Measurements from ENCODE around the gene PDZK1IP1.
A peak's percentile ranks its signal among the peaks of the same experiment; 100 is the strongest.

The PDZK1IP1 gene

DNA sequence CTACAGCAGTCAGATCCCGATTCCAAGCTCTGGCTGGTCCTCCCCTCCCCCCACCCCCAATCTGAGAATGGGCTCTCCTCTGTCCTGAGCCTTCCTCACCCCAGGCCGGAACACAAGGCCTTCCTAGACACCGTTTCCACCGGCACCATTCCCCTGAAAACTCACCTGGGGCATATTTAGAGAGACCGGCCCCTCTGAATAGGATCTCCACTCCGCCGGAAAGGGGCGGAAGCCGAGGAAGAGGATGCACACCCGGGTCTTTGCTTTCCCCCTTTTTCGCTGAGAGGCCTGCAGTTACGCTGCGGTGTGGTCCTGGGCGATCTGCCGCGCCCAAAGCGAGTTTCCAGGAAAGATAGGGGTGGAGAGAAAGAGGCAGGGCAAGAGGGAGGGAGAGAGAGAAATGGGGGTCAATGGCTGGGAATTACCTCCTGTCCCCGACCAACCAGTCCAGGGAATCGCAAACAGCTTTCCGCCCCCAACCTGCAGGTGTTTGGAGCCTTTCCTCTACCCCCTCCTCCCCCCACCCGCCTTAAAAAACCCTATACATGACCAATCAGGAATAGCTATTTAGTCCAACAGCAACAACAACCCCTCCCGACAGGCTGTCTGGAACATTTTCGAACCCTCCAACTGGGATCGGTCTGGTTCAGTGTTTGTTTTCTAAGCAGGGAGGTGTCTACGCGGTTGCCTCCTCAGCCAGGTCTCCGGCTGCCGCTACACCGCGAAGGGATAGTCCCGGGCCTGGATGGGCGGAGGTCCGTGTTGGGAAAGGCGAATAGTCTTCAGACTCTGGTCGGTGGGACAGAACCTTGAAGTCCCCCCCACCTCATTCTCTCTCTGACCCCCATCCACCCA lies 39.4 kb upstream of the PDZK1IP1 start:
- no peaks in the 10 kb centered on the region for H3K36me3 ChIP-seq (ENCODE audit: insufficient read depth, low read depth, low read length)
- no peak overlapping the region for H3K9ac ChIP-seq (ENCODE audit: low read depth, low read length)
- H3K4me1 ChIP-seq (ENCODE audit: insufficient read depth, low read length): peaks cover 29% of the 10 kb centered on the region
- no peak overlapping the region for H3K27ac ChIP-seq (ENCODE audit: low read length)
- peaks cover 100% of the 10 kb centered on the region for H3K27me3 ChIP-seq (ENCODE audit: insufficient read depth, low read length)
- peak overlapping the region; percentile 43; the same call in 1 of the 2 replicates for H3K4me3 ChIP-seq (ENCODE audit: low read length)
- peaks cover 5% of the 10 kb centered on the region; the same call in 1 of the 2 replicates for H3K9me3 ChIP-seq (ENCODE audit: insufficient read depth, low read depth, low read length)

DNA sequence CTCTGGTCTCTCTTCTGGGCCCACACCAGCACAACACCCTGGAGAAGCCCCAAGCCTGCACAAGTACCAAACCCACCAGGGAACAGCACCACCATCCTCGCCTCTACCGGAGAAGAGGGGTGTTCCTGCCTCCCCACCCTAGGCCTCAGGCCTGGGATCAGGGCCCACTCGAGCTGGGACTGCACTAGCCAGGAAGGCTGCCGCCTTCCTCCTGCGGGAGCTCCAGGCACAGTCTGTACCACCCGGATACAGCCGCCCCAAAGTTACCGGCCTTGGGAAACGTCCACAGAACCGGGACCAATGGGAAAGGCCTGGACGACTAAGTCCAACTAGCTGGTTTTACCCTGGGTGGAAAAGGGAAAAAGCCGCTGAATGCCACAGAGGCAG lies 38.8 kb upstream of the PDZK1IP1 start:
- H3K9ac ChIP-seq (ENCODE audit: low read depth, low read length): no peak overlapping the region
- no peaks in the 10 kb centered on the region for H3K36me3 ChIP-seq (ENCODE audit: insufficient read depth, low read depth, low read length)
- H3K4me1 ChIP-seq (ENCODE audit: insufficient read depth, low read length): peaks cover 32% of the 10 kb centered on the region
- no peak overlapping the region for H3K27ac ChIP-seq (ENCODE audit: low read length)
- peak overlapping the region; percentile 43; the same call in 1 of the 2 replicates for H3K4me3 ChIP-seq (ENCODE audit: low read length)
- peaks cover 100% of the 10 kb centered on the region for H3K27me3 ChIP-seq (ENCODE audit: insufficient read depth, low read length)
- H3K9me3 ChIP-seq (ENCODE audit: insufficient read depth, low read depth, low read length): peaks cover 6% of the 10 kb centered on the region; the same call in 1 of the 2 replicates

GRCh38 chr1:47227341-47228232 lies 37.8 kb upstream of the PDZK1IP1 start:
- peaks cover 8% of the 10 kb centered on the region; the same call in 1 of the 2 replicates for H3K9me3 ChIP-seq (ENCODE audit: insufficient read depth, low read depth, low read length)
- no peaks in the 10 kb centered on the region for H3K36me3 ChIP-seq (ENCODE audit: insufficient read depth, low read depth, low read length)
- H3K4me3 ChIP-seq (ENCODE audit: low read length): no peak overlapping the region
- H3K27ac ChIP-seq (ENCODE audit: low read length): no peak overlapping the region
- H3K9ac ChIP-seq (ENCODE audit: low read depth, low read length): no peak overlapping the region
- H3K27me3 ChIP-seq (ENCODE audit: insufficient read depth, low read length): peaks cover 100% of the 10 kb centered on the region
- H3K4me1 ChIP-seq (ENCODE audit: insufficient read depth, low read length): peaks cover 32% of the 10 kb centered on the region

GRCh38 chr1:47226839-47227215 lies 37.0 kb upstream of the PDZK1IP1 start:
- H3K4me1 ChIP-seq (ENCODE audit: insufficient read depth, low read length): peaks cover 32% of the 10 kb centered on the region
- H3K9me3 ChIP-seq (ENCODE audit: insufficient read depth, low read depth, low read length): peaks cover 8% of the 10 kb centered on the region; the same call in 1 of the 2 replicates
- no peak overlapping the region for H3K27ac ChIP-seq (ENCODE audit: low read length)
- H3K27me3 ChIP-seq (ENCODE audit: insufficient read depth, low read length): peaks cover 100% of the 10 kb centered on the region
- no peaks in the 10 kb centered on the region for H3K36me3 ChIP-seq (ENCODE audit: insufficient read depth, low read depth, low read length)
- no peak overlapping the region for H3K4me3 ChIP-seq (ENCODE audit: low read length)
- H3K9ac ChIP-seq (ENCODE audit: low read depth, low read length): no peak overlapping the region

DNA sequence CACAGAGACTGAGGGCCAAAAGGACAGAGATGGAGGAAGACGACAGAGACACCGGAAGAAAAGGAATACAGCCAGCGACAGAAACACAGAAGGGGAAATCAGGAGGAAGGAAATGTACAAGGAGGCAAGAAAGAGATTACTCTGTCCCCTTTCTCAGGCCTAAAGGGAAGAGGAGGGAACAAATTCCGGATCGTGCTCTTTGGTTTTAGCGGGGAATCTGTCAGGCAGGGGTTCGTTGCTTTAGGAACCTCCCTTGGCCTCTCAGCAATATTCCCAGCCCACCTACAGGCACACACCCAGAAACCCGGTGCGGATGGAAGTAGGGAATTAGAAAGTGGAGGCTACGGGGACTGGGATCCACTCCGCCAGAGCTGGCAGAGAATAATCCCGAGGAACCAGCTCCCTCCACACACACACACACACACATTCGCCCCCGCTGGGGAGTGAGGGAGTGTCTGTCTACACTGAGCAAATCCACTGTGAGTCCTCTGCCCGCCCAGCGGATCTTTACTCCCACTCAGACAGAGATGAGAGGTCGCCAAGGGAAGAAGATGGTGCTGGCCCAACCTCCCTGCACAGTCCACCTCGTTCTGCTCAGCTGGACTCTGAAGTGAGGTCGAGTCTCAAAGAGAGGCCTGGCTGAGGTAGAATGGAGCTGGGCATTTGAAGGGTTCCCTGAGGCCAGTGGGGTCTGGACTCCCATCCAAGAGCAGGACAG lies 36.4 kb upstream of the PDZK1IP1 start:
- H3K36me3 ChIP-seq (ENCODE audit: insufficient read depth, low read depth, low read length): no peaks in the 10 kb centered on the region
- H3K9ac ChIP-seq (ENCODE audit: low read depth, low read length): no peak overlapping the region
- H3K27ac ChIP-seq (ENCODE audit: low read length): no peak overlapping the region
- H3K4me3 ChIP-seq (ENCODE audit: low read length): peak overlapping the region; percentile 20; the same call in 1 of the 2 replicates
- peaks cover 100% of the 10 kb centered on the region for H3K27me3 ChIP-seq (ENCODE audit: insufficient read depth, low read length)
- H3K4me1 ChIP-seq (ENCODE audit: insufficient read depth, low read length): peaks cover 27% of the 10 kb centered on the region
- peaks cover 8% of the 10 kb centered on the region; the same call in 1 of the 2 replicates for H3K9me3 ChIP-seq (ENCODE audit: insufficient read depth, low read depth, low read length)

DNA sequence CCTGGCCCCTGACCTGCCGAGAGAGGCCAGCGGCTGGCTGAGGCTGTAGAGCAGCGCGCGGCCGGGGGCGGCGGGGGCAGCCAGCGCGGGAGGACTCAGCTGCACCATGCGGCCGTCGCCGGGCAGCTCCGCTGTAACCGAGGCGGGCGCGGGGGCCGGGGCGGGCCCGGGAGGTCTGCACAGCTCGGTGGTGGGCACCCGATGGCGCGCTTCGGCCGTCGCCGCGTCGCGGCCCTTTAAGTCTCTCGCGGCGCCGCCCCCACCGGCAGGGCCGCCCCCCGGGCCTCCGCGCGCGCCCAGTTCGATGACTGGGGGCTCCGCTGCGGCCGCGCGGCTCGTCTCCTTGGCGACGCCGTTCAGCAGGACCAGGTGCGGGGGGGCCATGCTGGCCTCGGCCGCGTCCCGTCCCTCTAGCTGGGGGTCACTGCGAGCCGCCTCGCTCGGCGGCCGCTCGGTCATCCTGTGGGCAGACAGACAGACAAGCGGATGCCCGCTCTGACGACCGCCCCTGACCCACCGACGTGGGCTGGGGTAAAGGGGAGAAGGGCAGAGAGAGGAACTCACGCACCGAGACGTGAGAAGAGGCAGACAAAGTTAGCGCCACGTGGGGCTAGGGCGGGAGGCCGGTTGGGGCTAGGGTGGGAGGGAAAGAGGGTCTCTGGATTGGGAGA lies 35.7 kb upstream of the PDZK1IP1 start:
- no peaks in the 10 kb centered on the region for H3K36me3 ChIP-seq (ENCODE audit: insufficient read depth, low read depth, low read length)
- peak overlapping the region; percentile 20; the same call in 1 of the 2 replicates for H3K4me3 ChIP-seq (ENCODE audit: low read length)
- H3K27me3 ChIP-seq (ENCODE audit: insufficient read depth, low read length): peaks cover 100% of the 10 kb centered on the region
- H3K9me3 ChIP-seq (ENCODE audit: insufficient read depth, low read depth, low read length): peaks cover 8% of the 10 kb centered on the region; the same call in 1 of the 2 replicates
- peaks cover 27% of the 10 kb centered on the region for H3K4me1 ChIP-seq (ENCODE audit: insufficient read depth, low read length)
- no peak overlapping the region for H3K27ac ChIP-seq (ENCODE audit: low read length)
- H3K9ac ChIP-seq (ENCODE audit: low read depth, low read length): no peak overlapping the region

- H3K4me3 ChIP-seq (ENCODE audit: low read length): peak overlapping the region; percentile 28; the same call in 1 of the 2 replicates
- no peak overlapping the region for H3K27ac ChIP-seq (ENCODE audit: low read length)
- H3K27me3 ChIP-seq (ENCODE audit: insufficient read depth, low read length): peaks cover 100% of the 10 kb centered on the region
- H3K36me3 ChIP-seq (ENCODE audit: insufficient read depth, low read depth, low read length): no peaks in the 10 kb centered on the region
- no peak overlapping the region for H3K9ac ChIP-seq (ENCODE audit: low read depth, low read length)
- H3K4me1 ChIP-seq (ENCODE audit: insufficient read depth, low read length): peaks cover 22% of the 10 kb centered on the region
- H3K9me3 ChIP-seq (ENCODE audit: insufficient read depth, low read depth, low read length): peaks cover 8% of the 10 kb centered on the region; the same call in 1 of the 2 replicates
Measured at GRCh38 chr1:47224676-47225399, 35.0 kb upstream of the PDZK1IP1 start.

- Histone ChIP-seq H3K27me3 (ENCODE audit: insufficient read depth, low read length) (peaks cover 99% of the 10 kb centered on the region), H3K36me3 (ENCODE audit: insufficient read depth, low read depth, low read length) (no peaks in the 10 kb centered on the region), H3K4me3 (ENCODE audit: low read length) (no peak overlapping the region), H3K4me1 (ENCODE audit: insufficient read depth, low read length) (peaks cover 15% of the 10 kb centered on the region), H3K27ac (ENCODE audit: low read length) (no peak overlapping the region), H3K9ac (ENCODE audit: low read depth, low read length) (no peak overlapping the region), H3K9me3 (ENCODE audit: insufficient read depth, low read depth, low read length) (peaks cover 8% of the 10 kb centered on the region; the same call in 1 of the 2 replicates)
Measured at GRCh38 chr1:47223921-47224675, 34.3 kb upstream of the PDZK1IP1 start.

GRCh38 chr1:47223174-47223920 lies 33.5 kb upstream of the PDZK1IP1 start:
- H3K27me3 ChIP-seq (ENCODE audit: insufficient read depth, low read length): peaks cover 99% of the 10 kb centered on the region
- H3K9ac ChIP-seq (ENCODE audit: low read depth, low read length): no peak overlapping the region
- H3K4me1 ChIP-seq (ENCODE audit: insufficient read depth, low read length): peaks cover 10% of the 10 kb centered on the region
- H3K4me3 ChIP-seq (ENCODE audit: low read length): no peak overlapping the region
- H3K36me3 ChIP-seq (ENCODE audit: insufficient read depth, low read depth, low read length): no peaks in the 10 kb centered on the region
- H3K27ac ChIP-seq (ENCODE audit: low read length): no peak overlapping the region
- H3K9me3 ChIP-seq (ENCODE audit: insufficient read depth, low read depth, low read length): peaks cover 8% of the 10 kb centered on the region; the same call in 1 of the 2 replicates
